WI38 (cell line): ENCODE measurements around the gene NUMA1.

Experiments used
- H3K4me3 ChIP-seq: 2 replicates; pipeline ENCODE4 v1.5.1; 2011; ENCODE audit warnings: low read depth, mild to moderate bottlenecking, control low read depth, low read length
- TF ChIP-seq, protein P1 (sequence below): IDR thresholded peaks from 2 replicates; pipeline ENCODE4 v1.5.1; 2012; ENCODE audit warnings: low read depth, mild to moderate bottlenecking, control low read depth, low read length

Gene NUMA1

GRCh38 chr11:71992136-71992730 is 88.1 kb downstream of the NUMA1 start:
- no peak overlapping the region for H3K4me3 ChIP-seq
- TF ChIP-seq, protein P1, sequence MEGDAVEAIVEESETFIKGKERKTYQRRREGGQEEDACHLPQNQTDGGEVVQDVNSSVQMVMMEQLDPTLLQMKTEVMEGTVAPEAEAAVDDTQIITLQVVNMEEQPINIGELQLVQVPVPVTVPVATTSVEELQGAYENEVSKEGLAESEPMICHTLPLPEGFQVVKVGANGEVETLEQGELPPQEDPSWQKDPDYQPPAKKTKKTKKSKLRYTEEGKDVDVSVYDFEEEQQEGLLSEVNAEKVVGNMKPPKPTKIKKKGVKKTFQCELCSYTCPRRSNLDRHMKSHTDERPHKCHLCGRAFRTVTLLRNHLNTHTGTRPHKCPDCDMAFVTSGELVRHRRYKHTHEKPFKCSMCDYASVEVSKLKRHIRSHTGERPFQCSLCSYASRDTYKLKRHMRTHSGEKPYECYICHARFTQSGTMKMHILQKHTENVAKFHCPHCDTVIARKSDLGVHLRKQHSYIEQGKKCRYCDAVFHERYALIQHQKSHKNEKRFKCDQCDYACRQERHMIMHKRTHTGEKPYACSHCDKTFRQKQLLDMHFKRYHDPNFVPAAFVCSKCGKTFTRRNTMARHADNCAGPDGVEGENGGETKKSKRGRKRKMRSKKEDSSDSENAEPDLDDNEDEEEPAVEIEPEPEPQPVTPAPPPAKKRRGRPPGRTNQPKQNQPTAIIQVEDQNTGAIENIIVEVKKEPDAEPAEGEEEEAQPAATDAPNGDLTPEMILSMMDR: no peak

- TF ChIP-seq, protein P1: no peak
- no peak overlapping the region for H3K4me3 ChIP-seq
These were observed 88.8 kb downstream of the NUMA1 start for GRCh38 chr11:71991494-71991893.

DNA sequence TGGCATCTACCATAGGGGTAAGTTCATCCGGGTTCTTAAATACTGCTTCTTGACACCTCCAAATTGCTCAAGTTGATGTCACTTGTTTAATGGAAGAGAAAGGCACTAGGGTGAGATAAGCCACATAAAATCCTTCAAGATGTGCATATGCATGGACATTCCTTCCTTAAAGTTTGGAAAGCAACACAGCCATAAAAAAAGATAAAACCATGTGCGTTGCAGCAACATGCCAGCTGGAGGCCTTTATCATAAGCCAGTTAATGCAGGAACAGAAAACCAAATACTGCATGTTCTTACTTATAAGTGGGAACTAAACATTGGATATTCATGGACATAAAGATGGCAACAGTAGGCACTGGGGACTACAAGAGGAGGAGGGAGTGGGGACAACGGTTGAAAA is 89.6 kb downstream of the NUMA1 start:
- H3K4me3 ChIP-seq: no peak overlapping the region
- TF ChIP-seq, protein P1: no peak

DNA sequence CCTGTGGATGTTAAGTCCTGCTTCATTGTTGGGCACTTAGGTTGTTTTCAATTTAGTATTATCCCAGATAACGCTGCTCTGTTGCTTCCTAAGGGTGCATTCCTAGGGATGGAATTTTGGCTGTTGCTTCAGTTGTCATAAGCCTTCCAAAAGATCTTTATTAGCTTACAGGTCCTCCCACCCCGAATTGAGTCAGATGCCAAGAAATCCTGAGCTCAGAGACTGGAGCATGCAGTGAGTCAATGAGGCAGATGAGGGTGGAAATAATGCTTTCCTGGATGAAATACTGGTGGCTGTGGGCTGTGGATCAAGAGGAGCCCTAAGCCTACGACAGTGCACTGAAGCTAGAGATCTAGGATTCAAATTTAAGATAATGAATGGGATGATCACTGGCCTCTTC is 92.3 kb downstream of the NUMA1 start:
- TF ChIP-seq, protein P1: no peak
- H3K4me3 ChIP-seq: no peak overlapping the region

- no peak overlapping the region for H3K4me3 ChIP-seq
- TF ChIP-seq, protein P1: no peak
These were observed 92.8 kb downstream of the NUMA1 start for GRCh38 chr11:71987521-71987920.

DNA sequence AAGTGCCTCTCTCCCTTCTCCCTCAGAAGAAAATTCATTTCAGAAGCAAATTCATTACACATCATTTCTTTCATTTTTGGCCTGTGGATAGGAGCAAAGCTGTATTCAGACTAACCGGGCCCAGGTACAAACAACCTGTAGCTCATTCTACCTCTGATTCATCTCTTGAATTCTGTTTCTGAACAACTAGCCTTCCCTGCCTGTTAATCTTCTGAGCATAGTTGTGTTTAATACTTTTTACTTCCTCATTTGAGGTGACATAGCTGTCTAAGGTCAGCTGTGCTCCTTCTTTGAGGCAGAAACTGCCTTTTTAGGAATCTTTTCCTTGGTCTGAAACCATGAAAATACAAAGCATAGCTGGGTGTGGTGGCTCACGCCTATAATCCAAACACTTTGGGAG is 94.2 kb downstream of the NUMA1 start:
- H3K4me3 ChIP-seq: no peak overlapping the region
- TF ChIP-seq, protein P1: no peak

DNA sequence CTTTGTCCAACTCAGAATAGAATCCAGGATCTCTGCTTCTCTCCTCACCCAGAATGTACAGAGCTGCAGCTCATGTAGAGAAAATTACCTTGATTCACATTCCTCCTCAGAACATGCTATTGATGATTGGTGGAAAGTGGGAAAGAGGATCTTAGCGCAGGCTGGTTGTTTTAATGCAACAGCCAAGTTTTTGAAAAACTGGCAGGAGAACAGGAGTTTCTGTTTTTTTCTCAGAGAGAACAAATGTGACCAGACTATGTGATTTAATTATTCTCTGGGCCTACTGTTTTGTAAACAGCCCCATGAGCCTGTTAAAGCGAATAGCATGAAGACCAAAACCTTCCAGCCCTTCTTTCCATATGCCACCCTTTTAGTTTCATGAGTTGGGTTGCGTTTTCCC is 100.7 kb downstream of the NUMA1 start:
- TF ChIP-seq, protein P1: no peak
- H3K4me3 ChIP-seq: no peak overlapping the region
